K562 (cell line): ENCODE data around the gene PDE2A. TPM values are rescaled to one million over a fixed set of nuclear protein-coding genes. Genes with fewer than 3 reads are reported as not detected.
A peak's percentile ranks its signal among the peaks of the same experiment; 100 is the strongest.

Experiments used
- ATAC-seq: fragments of 200-7000 bp; cut with Tn5 transposase; 3 replicates; pipeline ENCODE4 v1.9.1; 2020; ENCODE audit warnings: moderate library complexity
- BruUV-seq: library from RNA; stranded (reverse); fragments of 400-500 nt; replicated peaks from 2 replicates; lab custom pipeline; 2021; lab: Mats Ljungman, UMichigan
- CTCF ChIA-PET: fragments of 300-600 bp; formaldehyde crosslinking; extraction: SDS; loops from one replicate; lab custom pipeline; 2021; ENCODE audit warnings: low intra/inter-chr PET ratio; lab: Yijun Ruan, JAX
- POLR2A ChIA-PET: fragments of 300-600, 350-650 bp; sonication (Branson Sonifier 250); formaldehyde crosslinking; extraction: SDS; loops from one replicate; lab custom pipeline; 2021; ENCODE audit warnings: antibody characterized with exemption, inconsistent platforms; lab: Yijun Ruan, JAX
- DNase-seq, 4 experiments: peaks; one replicate each; pipeline versions ENCODE4 v3.0.0 to v3.0.0-alpha.2; 2011 to 2018; ENCODE audit warnings: low spot score in 3 of 4, mixed read lengths in 3 of 4; ENCODE audit errors: extremely low read depth in 1 of 4
- FAIRE-seq: peaks from 2 replicates; lab custom pipeline; 2011; peaks lifted over from hg19 to GRCh38; lab: Jason Lieb, UNC
- H2AFZ ChIP-seq: 2 replicates; pipeline ENCODE4 v1.6.0; 2011; ENCODE audit warnings: low read depth, low read length, control low read depth, inconsistent platforms
- H3K27ac ChIP-seq: fragments of 200-600 bp; 3 replicates; pipeline ENCODE4 v1.8.0; 2011; ENCODE audit warnings: low read depth, mild to moderate bottlenecking, control low read depth, inconsistent platforms, low read length, moderate library complexity, mixed read lengths; ENCODE audit errors: extremely low read depth
- H3K27me3 ChIP-seq, 2 experiments: fragments of 300-600 bp in 1 of 2; 2 replicates in 1 of 2; 3 replicates in 1 of 2; pipeline versions ENCODE4 v1.6.0 to v1.8.0; 2011; ENCODE audit warnings: inconsistent platforms in 2 of 2, low read length in 2 of 2, mild to moderate bottlenecking in 1 of 2, mixed read lengths in 1 of 2, moderate library complexity in 1 of 2; ENCODE audit not compliant: control insufficient read depth in 2 of 2, insufficient read depth in 2 of 2
- H3K36me3 ChIP-seq: fragments of 300-600 bp; 3 replicates; pipeline ENCODE4 v1.8.0; 2011; ENCODE audit warnings: mild to moderate bottlenecking, low read length, inconsistent platforms; ENCODE audit not compliant: control insufficient read depth, insufficient read depth
- H3K4me1 ChIP-seq, 2 experiments: fragments of 200-600 bp in 1 of 2; replicated peaks in 1 of 2; 2 replicates in 1 of 2; 3 replicates in 1 of 2; pipeline versions ENCODE4 v1.5.1 to v1.8.0; 2011; ENCODE audit warnings: inconsistent platforms in 2 of 2, low read length in 2 of 2, mild to moderate bottlenecking in 1 of 2, mixed read lengths in 1 of 2, moderate library complexity in 1 of 2; ENCODE audit not compliant: control insufficient read depth in 2 of 2, insufficient read depth in 2 of 2
- H3K4me2 ChIP-seq: 2 replicates; pipeline ENCODE4 v1.6.1; 2011; ENCODE audit warnings: low read length, control low read depth, inconsistent platforms, mixed read lengths; ENCODE audit not compliant: insufficient read depth
- H3K4me3 ChIP-seq: fragments of 200-600 bp; sonication (generic), shearing (Covaris generic); 2 replicates; pipeline ENCODE4 v1.5.1; 2016; ENCODE audit warnings: control low read depth, inconsistent platforms
- H3K79me2 ChIP-seq: fragments of 200-600 bp; 3 replicates; pipeline ENCODE4 v1.8.0; 2011; ENCODE audit warnings: low read length, inconsistent platforms; ENCODE audit not compliant: control insufficient read depth, insufficient read depth
- H3K9ac ChIP-seq, 2 experiments: 2 replicates each; pipeline versions ENCODE4 v1.6.0 to v1.6.1; 2011; ENCODE audit warnings: low read depth in 2 of 2, low read length in 2 of 2, control low read depth in 1 of 2, inconsistent platforms in 1 of 2, mild to moderate bottlenecking in 1 of 2, mixed read lengths in 1 of 2; ENCODE audit not compliant: insufficient read depth in 1 of 2
- H3K9me1 ChIP-seq: one replicate; pipeline ENCODE4 v1.6.0; 2011; ENCODE audit warnings: inconsistent platforms, mild to moderate bottlenecking, low read length, moderate library complexity; ENCODE audit not compliant: control insufficient read depth, insufficient read depth
- H3K9me3 ChIP-seq: replicated peaks from 2 replicates; pipeline ENCODE4 v1.5.1; 2011; ENCODE audit warnings: low read depth, low read length, inconsistent platforms; ENCODE audit not compliant: control insufficient read depth, insufficient read depth
- H4K20me1 ChIP-seq: replicated peaks from 2 replicates; pipeline ENCODE4 v1.6.1; 2011; ENCODE audit warnings: low read length, inconsistent platforms, mixed read lengths; ENCODE audit not compliant: control insufficient read depth, insufficient read depth
- C11orf30 ChIP-seq: fragments of 450-650 bp; IDR thresholded peaks from 2 replicates; pipeline ENCODE4 v1.6.1; 2016; ENCODE audit warnings: low read depth, mild to moderate bottlenecking
- CBFA2T2 ChIP-seq: fragments of 450-650 bp; conservative IDR thresholded peaks from 2 replicates; pipeline ENCODE4 v1.6.1; 2017; ENCODE audit warnings: mild to moderate bottlenecking
- CHD1 ChIP-seq: fragments of 200-600 bp; sonication (generic); IDR thresholded peaks from one replicate; pipeline ENCODE4 v1.6.1; 2012; ENCODE audit warnings: mild to moderate bottlenecking, moderate library complexity, low read length, inconsistent platforms
- GATA2 ChIP-seq: sonication (generic); formaldehyde crosslinking; IDR thresholded peaks from 2 replicates; pipeline ENCODE4 v1.4.0; 2020; ENCODE audit warnings: mild to moderate bottlenecking, missing genetic modification reagents
- GATAD2B ChIP-seq: fragments of 450-650 bp; IDR thresholded peaks from 2 replicates; pipeline ENCODE4 v1.6.1; 2017; ENCODE audit warnings: mild to moderate bottlenecking, borderline replicate concordance
- MAFF ChIP-seq: IDR thresholded peaks from 2 replicates; pipeline ENCODE4 v1.6.1; 2012; ENCODE audit warnings: low read length, improper control_type of control experiment
- MAFG ChIP-seq: fragments of 450-650 bp; conservative IDR thresholded peaks from 2 replicates; pipeline ENCODE4 v1.6.1; 2016; ENCODE audit warnings: missing genetic modification characterization, missing compliant biosample characterization
- ZC3H11A ChIP-seq: IDR thresholded peaks from 2 replicates; pipeline ENCODE4 v1.6.1; 2012; ENCODE audit warnings: low read depth, low read length, improper control_type of control experiment
- ZFX ChIP-seq: sonication (generic); formaldehyde crosslinking; IDR thresholded peaks from 2 replicates; pipeline ENCODE4 v1.8.0; 2022; ENCODE audit warnings: mild to moderate bottlenecking, missing genetic modification reagents, moderate library complexity
- ZNF174 ChIP-seq: fragments of 250-450 bp; sonication (Bioruptor Pico); IDR thresholded peaks from 2 replicates; pipeline ENCODE4 v1.4.0; 2020; ENCODE audit warnings: mild to moderate bottlenecking
- ZNF316 ChIP-seq: fragments of 450-650 bp; IDR thresholded peaks from 2 replicates; pipeline ENCODE4 v1.6.1; 2016
- ZNF583 ChIP-seq: fragments of 250-450 bp; sonication (Bioruptor Pico); IDR thresholded peaks from 2 replicates; pipeline ENCODE4 v1.4.0; 2020
- ZNF695 ChIP-seq: fragments of 450-650 bp; formaldehyde crosslinking; IDR thresholded peaks from 2 replicates; pipeline ENCODE4 v1.4.0; 2020; ENCODE audit warnings: mild to moderate bottlenecking, moderate library complexity
- WGBS: fragments of 100-300 bp; shearing (Covaris generic); methylation state at CpG from one replicate; pipeline ENCODE4 v1.1.6; 2016; ENCODE audit warnings: low coverage, mixed read lengths; ENCODE audit not compliant: insufficient coverage; ENCODE audit errors: missing lambda C conversion rate; 5-methylcytosine and 5-hydroxymethylcytosine counted together
- in situ Hi-C: fragments of 300-500 bp; cut with MboI; formaldehyde crosslinking; loops from 4 replicates; pipeline ENCODE4 v1.15.0; 2018; ENCODE audit warnings: inconsistent platforms, mixed read lengths
- intact Hi-C: fragments of 100-400 bp; cut with micrococcal nuclease; formaldehyde crosslinking; loops from 2 replicates; pipeline ENCODE4 v1.14.2; 2022
- polyA plus RNA-seq, 8 experiments: library from polyadenylated mRNA; depleted of rRNA in 4 of 8; stranded (reverse) in 5 of 8; unstranded in 3 of 8; fragments of >200 nt; fragmentation: Nextera tagmentation in 2 of 8; fragmentation: Illumina TruSeq in 1 of 8; extraction: Ambion mirVana in 2 of 8; extraction: Trizol in 1 of 8; gene quantifications; 2 replicates each; pipeline versions ENCODE4 v1.2.1 to v1.2.3, GENCODE V29; 2011 to 2014; ENCODE audit warnings: inconsistent platforms in 1 of 8, missing spikeins in 1 of 8
- total RNA-seq, 7 experiments: library from RNA; depleted of rRNA in 6 of 7; stranded (reverse); fragments of >200 nt in 6 of 7; fragmentation: Illumina TruSeq in 2 of 7; extraction: Trizol in 2 of 7; gene quantifications; 2 replicates each; pipeline versions ENCODE4 v1.2.1 to v1.2.3, GENCODE V29; 2011 to 2021; ENCODE audit warnings: low replicate concordance in 1 of 7
- TF ChIP-seq, protein P1 (sequence below), 2 experiments: fragments of 450-650 bp; IDR thresholded peaks; 2 replicates each; pipeline ENCODE4 v1.6.1; 2018; ENCODE audit warnings: mild to moderate bottlenecking in 2 of 2, low read depth in 1 of 2; ENCODE audit not compliant: partially characterized antibody in 2 of 2
- TF ChIP-seq, protein P2 (sequence below): fragments of 250-450 bp; sonication (Bioruptor Pico); IDR thresholded peaks from 2 replicates; pipeline ENCODE4 v1.5.0; 2021; ENCODE audit warnings: mild to moderate bottlenecking, borderline replicate concordance
- TF ChIP-seq, protein P3 (sequence below): sonication (generic); formaldehyde crosslinking; IDR thresholded peaks from 2 replicates; pipeline ENCODE4 v1.9.0; 2022; ENCODE audit warnings: mild to moderate bottlenecking, missing genetic modification reagents

Gene PDE2A
- total and polyA plus RNA-seq, 9 of the 15 experiments (the other 6 are each of a cell fraction or from before 2014, with no cell fraction given), result 0.07 to 15.2 (median 1.6) TPM; not detected in 1

DNA sequence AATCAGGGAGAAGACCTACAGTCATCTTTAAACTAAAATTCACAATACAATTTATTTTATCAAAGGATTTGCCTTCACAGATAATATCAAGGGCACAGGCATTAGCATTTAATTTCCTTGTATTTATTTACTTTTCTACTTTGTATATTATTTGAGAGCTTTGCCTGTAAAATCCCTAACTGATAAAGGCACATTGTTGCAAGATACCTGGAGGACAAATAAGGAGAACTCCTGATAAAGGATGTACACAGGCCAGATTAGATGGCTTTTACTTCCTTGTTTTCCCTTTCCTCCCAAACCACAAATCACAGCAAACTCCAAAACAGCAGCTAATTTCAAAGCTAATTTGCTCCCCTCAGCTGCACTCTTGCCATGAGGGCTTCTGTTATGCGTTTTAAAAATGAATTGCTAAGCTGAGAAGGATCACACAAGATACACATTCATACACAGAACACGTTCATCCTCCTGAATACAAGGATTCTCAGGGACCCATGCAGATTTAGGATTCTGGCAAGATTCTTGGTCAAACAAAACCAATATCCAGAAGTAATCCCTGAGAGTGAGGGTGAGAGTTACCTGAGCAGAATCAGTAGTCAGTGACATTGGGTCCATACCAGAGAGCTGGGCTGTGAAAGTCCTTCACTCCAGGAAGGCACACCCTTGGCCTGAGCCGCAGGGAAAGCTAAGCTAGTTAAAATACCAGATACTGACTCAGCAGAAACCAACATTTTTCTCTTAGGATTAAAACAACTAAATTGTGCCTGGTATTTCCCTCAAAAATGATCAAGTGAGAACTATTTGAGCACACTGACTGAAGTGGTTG is 139.6 kb downstream of the PDE2A start:
- H3K4me1 ChIP-seq, result no peaks in the 10 kb centered on the region
- in situ Hi-C loops (no loop called here), intact Hi-C loops (loop anchor here (5.0 kb wide), 1 partner anchor 42 kb away; no protein-coding TSS in a partner anchor)
- no TSS peak for BruUV-seq
- POLR2A ChIA-PET, result interaction anchor here (0.6 kb wide), 1 partner anchor 68 kb away, joined by 3 read pairs; no protein-coding TSS in a partner anchor
- H3K9me1 ChIP-seq, result peaks cover 3% of the 10 kb centered on the region
- H3K9me3 ChIP-seq, result no peaks in the 10 kb centered on the region
- WGBS, result 2% methylated on average over 3 of the region's 3 CpGs
- no peaks in the 10 kb centered on the region for H3K36me3 ChIP-seq
- CTCF ChIA-PET, result no interaction called here
- H3K9ac ChIP-seq, result no peak overlapping the region
- H3K4me3 ChIP-seq, result no peak overlapping the region
- H3K4me2 ChIP-seq, result no peak overlapping the region
- H3K79me2 ChIP-seq, result no peaks in the 10 kb centered on the region
- H3K27ac ChIP-seq, result no peak overlapping the region
- no peak for ATAC-seq
- H2AFZ ChIP-seq, result no peak overlapping the region
- H4K20me1 ChIP-seq, result no peaks in the 10 kb centered on the region
- H3K27me3 ChIP-seq, result peaks cover 8 to 17% of the 10 kb centered on the region in 2 experiments; a peak in 4 of 5 replicates
- DNase-seq, result no peak
- peak; percentile 6 for FAIRE-seq
- TF ChIP-seq CBFA2T2 (no peak), MAFG (peak; percentile 89), GATAD2B (no peak), MAFF (peak; percentile 75), ZNF695 (CRISPR knock-in tag) (no peak), CHD1 (no peak), ZNF174 (CRISPR knock-in tag) (no peak), ZFX (CRISPR knock-in tag) (no peak), ZC3H11A (no peak), ZNF316 (peak; percentile 96), ZNF583 (CRISPR knock-in tag) (no peak), C11orf30 (peak; percentile 93), GATA2 (CRISPR knock-in tag) (no peak)
- TF ChIP-seq, protein P1, sequence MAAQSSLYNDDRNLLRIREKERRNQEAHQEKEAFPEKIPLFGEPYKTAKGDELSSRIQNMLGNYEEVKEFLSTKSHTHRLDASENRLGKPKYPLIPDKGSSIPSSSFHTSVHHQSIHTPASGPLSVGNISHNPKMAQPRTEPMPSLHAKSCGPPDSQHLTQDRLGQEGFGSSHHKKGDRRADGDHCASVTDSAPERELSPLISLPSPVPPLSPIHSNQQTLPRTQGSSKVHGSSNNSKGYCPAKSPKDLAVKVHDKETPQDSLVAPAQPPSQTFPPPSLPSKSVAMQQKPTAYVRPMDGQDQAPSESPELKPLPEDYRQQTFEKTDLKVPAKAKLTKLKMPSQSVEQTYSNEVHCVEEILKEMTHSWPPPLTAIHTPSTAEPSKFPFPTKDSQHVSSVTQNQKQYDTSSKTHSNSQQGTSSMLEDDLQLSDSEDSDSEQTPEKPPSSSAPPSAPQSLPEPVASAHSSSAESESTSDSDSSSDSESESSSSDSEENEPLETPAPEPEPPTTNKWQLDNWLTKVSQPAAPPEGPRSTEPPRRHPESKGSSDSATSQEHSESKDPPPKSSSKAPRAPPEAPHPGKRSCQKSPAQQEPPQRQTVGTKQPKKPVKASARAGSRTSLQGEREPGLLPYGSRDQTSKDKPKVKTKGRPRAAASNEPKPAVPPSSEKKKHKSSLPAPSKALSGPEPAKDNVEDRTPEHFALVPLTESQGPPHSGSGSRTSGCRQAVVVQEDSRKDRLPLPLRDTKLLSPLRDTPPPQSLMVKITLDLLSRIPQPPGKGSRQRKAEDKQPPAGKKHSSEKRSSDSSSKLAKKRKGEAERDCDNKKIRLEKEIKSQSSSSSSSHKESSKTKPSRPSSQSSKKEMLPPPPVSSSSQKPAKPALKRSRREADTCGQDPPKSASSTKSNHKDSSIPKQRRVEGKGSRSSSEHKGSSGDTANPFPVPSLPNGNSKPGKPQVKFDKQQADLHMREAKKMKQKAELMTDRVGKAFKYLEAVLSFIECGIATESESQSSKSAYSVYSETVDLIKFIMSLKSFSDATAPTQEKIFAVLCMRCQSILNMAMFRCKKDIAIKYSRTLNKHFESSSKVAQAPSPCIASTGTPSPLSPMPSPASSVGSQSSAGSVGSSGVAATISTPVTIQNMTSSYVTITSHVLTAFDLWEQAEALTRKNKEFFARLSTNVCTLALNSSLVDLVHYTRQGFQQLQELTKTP (IDR thresholded peaks at IDR 0.05; ENCODE audit: low read depth in 1 of 2, partially characterized antibody in 2 of 2), result no peak
- TF ChIP-seq, protein P2, sequence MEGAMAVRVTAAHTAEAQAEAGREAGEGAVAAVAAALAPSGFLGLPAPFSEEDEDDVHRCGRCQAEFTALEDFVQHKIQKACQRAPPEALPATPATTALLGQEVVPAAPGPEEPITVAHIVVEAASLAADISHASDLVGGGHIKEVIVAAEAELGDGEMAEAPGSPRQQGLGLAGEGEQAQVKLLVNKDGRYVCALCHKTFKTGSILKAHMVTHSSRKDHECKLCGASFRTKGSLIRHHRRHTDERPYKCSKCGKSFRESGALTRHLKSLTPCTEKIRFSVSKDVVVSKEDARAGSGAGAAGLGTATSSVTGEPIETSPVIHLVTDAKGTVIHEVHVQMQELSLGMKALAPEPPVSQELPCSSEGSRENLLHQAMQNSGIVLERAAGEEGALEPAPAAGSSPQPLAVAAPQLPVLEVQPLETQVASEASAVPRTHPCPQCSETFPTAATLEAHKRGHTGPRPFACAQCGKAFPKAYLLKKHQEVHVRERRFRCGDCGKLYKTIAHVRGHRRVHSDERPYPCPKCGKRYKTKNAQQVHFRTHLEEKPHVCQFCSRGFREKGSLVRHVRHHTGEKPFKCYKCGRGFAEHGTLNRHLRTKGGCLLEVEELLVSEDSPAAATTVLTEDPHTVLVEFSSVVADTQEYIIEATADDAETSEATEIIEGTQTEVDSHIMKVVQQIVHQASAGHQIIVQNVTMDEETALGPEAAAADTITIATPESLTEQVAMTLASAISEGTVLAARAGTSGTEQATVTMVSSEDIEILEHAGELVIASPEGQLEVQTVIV (CRISPR knock-in tag), result no peak
- TF ChIP-seq, protein P3, sequence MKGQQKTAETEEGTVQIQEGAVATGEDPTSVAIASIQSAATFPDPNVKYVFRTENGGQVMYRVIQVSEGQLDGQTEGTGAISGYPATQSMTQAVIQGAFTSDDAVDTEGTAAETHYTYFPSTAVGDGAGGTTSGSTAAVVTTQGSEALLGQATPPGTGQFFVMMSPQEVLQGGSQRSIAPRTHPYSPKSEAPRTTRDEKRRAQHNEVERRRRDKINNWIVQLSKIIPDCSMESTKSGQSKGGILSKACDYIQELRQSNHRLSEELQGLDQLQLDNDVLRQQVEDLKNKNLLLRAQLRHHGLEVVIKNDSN (CRISPR knock-in tag), result no peak
